ENCODE data around the gene EIPR1. TPM values are rescaled to one million over a fixed set of nuclear protein-coding genes. Genes with fewer than 3 reads are reported as not detected.

Gene EIPR1
- total and polyA plus RNA-seq, 2 of the 13 experiments (the other 11 are each of a cell fraction or from before 2014, with no cell fraction given) = 70.0 to 96.3 TPM

GRCh38 chr2:3172265-3172935, 205.2 kb downstream of the EIPR1 start:
- intact Hi-C loops (cut with micrococcal nuclease; ENCODE audit: unreplicated experiment) (no loop called here), in situ Hi-C loops (cut with HindIII; ENCODE audit: extremely low pct_ligation_motif_present, low pct_unique_long_range_greater_than_20kb) (no loop called here)
- no peak overlapping the region for H2AFZ ChIP-seq (ENCODE audit: low read length)
- no peaks in the 10 kb centered on the region for H3K4me1 ChIP-seq (ENCODE audit: insufficient read depth, low read length)
- no peak overlapping the region for H3K4me2 ChIP-seq (ENCODE audit: low read depth, low read length)
- ChIA-PET POLR2A (no interaction called here), CTCF (ENCODE audit: low intra/inter-chr PET ratio, low total read pairs) (no interaction called here)
- WGBS (ENCODE audit: low lambda C conversion rate) = 92% methylated on average over 18 of the region's 18 CpGs
- no peak overlapping the region for H3K27ac ChIP-seq (ENCODE audit: extremely low read length, insufficient read depth, low read length)
- DNase-seq (ENCODE audit: low spot score) (no peak), FAIRE-seq (no peak), ATAC-seq (no peak)
- no peaks in the 10 kb centered on the region for H4K20me1 ChIP-seq (ENCODE audit: insufficient read depth, low read length)
- no peak overlapping the region for H3K4me3 ChIP-seq (replicated peaks in 1 of 3; ENCODE audit: insufficient read depth in 1 of 3, low read depth in 2 of 3, low read length in 3 of 3)
- H3K79me2 ChIP-seq (ENCODE audit: insufficient read depth, low read length) = no peaks in the 10 kb centered on the region
- TF ChIP-seq ZNF598 (CRISPR knock-in tag; IDR thresholded peaks at IDR 0.05; ENCODE audit: borderline replicate concordance) (no peak), ATRX (CRISPR knock-in tag; IDR thresholded peaks at IDR 0.05; ENCODE audit: borderline replicate concordance) (no peak), BORCS8-MEF2B (CRISPR knock-in tag; IDR thresholded peaks at IDR 0.05) (no peak), ZNF773 (CRISPR knock-in tag; IDR thresholded peaks at IDR 0.05; ENCODE audit: borderline replicate concordance) (no peak), NPAS2 (CRISPR knock-in tag; IDR thresholded peaks at IDR 0.05; ENCODE audit: borderline replicate concordance) (no peak), ZNF224 (CRISPR knock-in tag; IDR thresholded peaks at IDR 0.05) (no peak), ZBTB43 (CRISPR knock-in tag; conservative IDR thresholded peaks at IDR 0.05) (no peak), CC2D1A (CRISPR knock-in tag; IDR thresholded peaks at IDR 0.05) (no peak), PRPF4 (IDR thresholded peaks at IDR 0.05; ENCODE audit: low read depth, low read length, poor library complexity, severe bottlenecking) (no peak)
- no peaks in the 10 kb centered on the region for H3K27me3 ChIP-seq (ENCODE audit: control insufficient read depth in 1 of 2, insufficient read depth in 2 of 2, low read length in 2 of 2)
- BruUV-seq (replicated peaks) = no TSS peak
- H3K36me3 ChIP-seq (replicated peaks in 1 of 2; ENCODE audit: control insufficient read depth in 1 of 2, insufficient read depth in 2 of 2, low read length in 2 of 2) = peaks cover 11 to 26% of the 10 kb centered on the region in 2 experiments
- no peak overlapping the region for H3K9ac ChIP-seq (ENCODE audit: insufficient read depth, low read depth, low read length)
- H3K9me3 ChIP-seq (ENCODE audit: low read length) = no peaks in the 10 kb centered on the region

Measured in HepG2 (cell line).